GM23338 (cell line): ENCODE data around the gene PRKX. TPM values are rescaled to one million over a fixed set of nuclear protein-coding genes. Genes with fewer than 3 reads are reported as not detected.

Source experiments
- ATAC-seq: fragments of 200-7000 bp; cut with Tn5 transposase; 3 replicates; pipeline ENCODE4 v1.9.1; 2020
- DNase-seq: peaks from one replicate; pipeline ENCODE4 v3.0.0-alpha.2; 2015; ENCODE audit warnings: low spot score
- H2AFZ ChIP-seq: fragments of 200-600 bp; sonication (generic); 2 replicates; pipeline ENCODE4 v1.8.0; 2016; ENCODE audit warnings: antibody characterized with exemption, mild to moderate bottlenecking, moderate library complexity
- H3F3A ChIP-seq: fragments of 200-600 bp; sonication (generic); replicated peaks from 2 replicates; pipeline ENCODE4 v1.8.0; 2017; ENCODE audit warnings: antibody characterized with exemption, mixed run types, low read depth
- H3K27ac ChIP-seq: fragments of 200-600 bp; sonication (generic); 2 replicates; pipeline ENCODE4 v1.6.1; 2016; ENCODE audit warnings: low read depth
- H3K27me3 ChIP-seq: fragments of 200-600 bp; sonication (generic); 2 replicates; pipeline ENCODE4 v1.8.0; 2016; ENCODE audit warnings: mild to moderate bottlenecking, mixed run types, moderate library complexity; ENCODE audit not compliant: insufficient read depth
- H3K36me3 ChIP-seq: fragments of 200-600 bp; sonication (generic); 2 replicates; pipeline ENCODE4 v1.8.0; 2016; ENCODE audit warnings: mild to moderate bottlenecking; ENCODE audit not compliant: insufficient read depth
- H3K4me1 ChIP-seq: fragments of 200-600 bp; sonication (generic); 2 replicates; pipeline ENCODE4 v1.8.0; 2016; ENCODE audit warnings: mild to moderate bottlenecking, moderate library complexity; ENCODE audit not compliant: insufficient read depth
- H3K4me2 ChIP-seq: fragments of 200-600 bp; sonication (generic); 2 replicates; pipeline ENCODE4 v1.7.1; 2017; ENCODE audit warnings: mixed run types
- H3K4me3 ChIP-seq: fragments of 200-600 bp; sonication (generic); 2 replicates; pipeline ENCODE4 v1.6.1; 2016; ENCODE audit warnings: mixed run types
- H3K79me2 ChIP-seq: fragments of 200-600 bp; sonication (generic); replicated peaks from 2 replicates; pipeline ENCODE4 v1.8.0; 2017; ENCODE audit warnings: mild to moderate bottlenecking; ENCODE audit not compliant: insufficient read depth
- H3K9me2 ChIP-seq: fragments of 200-600 bp; sonication (generic); 2 replicates; pipeline ENCODE4 v1.8.0; 2017; ENCODE audit not compliant: insufficient read depth
- H4K20me1 ChIP-seq: fragments of 200-600 bp; sonication (generic); replicated peaks from 2 replicates; pipeline ENCODE4 v1.8.0; 2017; ENCODE audit warnings: mild to moderate bottlenecking; ENCODE audit not compliant: insufficient read depth
- H3K27ac Mint-ChIP-seq: 2 replicates; pipeline ENCODE4 v1.8.0; 2020; ENCODE audit warnings: inconsistent platforms, mild to moderate bottlenecking, moderate library complexity, mixed read lengths
- H3K27me3 Mint-ChIP-seq: 3 replicates; pipeline ENCODE4 v1.8.0; 2022; ENCODE audit warnings: low read depth, mild to moderate bottlenecking, moderate library complexity, mixed read lengths, inconsistent platforms; ENCODE audit not compliant: insufficient read depth, poor library complexity
- H3K36me3 Mint-ChIP-seq: 3 replicates; pipeline ENCODE4 v1.8.0; 2021; ENCODE audit warnings: low read depth, mild to moderate bottlenecking, inconsistent platforms, moderate library complexity, mixed read lengths
- H3K4me1 Mint-ChIP-seq: 3 replicates; pipeline ENCODE4 v1.8.0; 2020; ENCODE audit warnings: mild to moderate bottlenecking, inconsistent platforms, mixed read lengths
- H3K4me3 Mint-ChIP-seq: 3 replicates; pipeline ENCODE4 v1.8.0; 2021; ENCODE audit warnings: moderate library complexity, mild to moderate bottlenecking, inconsistent platforms, mixed read lengths
- H3K9me3 Mint-ChIP-seq: 3 replicates; pipeline ENCODE4 v1.8.0; 2020; ENCODE audit warnings: moderate library complexity, mild to moderate bottlenecking, inconsistent platforms, mixed read lengths
- CREB1 ChIP-seq: fragments of 250-450 bp; sonication (Bioruptor Pico); IDR thresholded peaks from 2 replicates; pipeline ENCODE4 v1.5.0; 2020; ENCODE audit warnings: low read depth, mild to moderate bottlenecking, moderate library complexity
- JUNB ChIP-seq: IDR thresholded peaks from one replicate; pipeline ENCODE4 v1.6.1; 2016; ENCODE audit warnings: antibody characterized with exemption; ENCODE audit not compliant: unreplicated experiment
- NANOG ChIP-seq: IDR thresholded peaks from 2 replicates; pipeline ENCODE4 v1.6.1; 2016; ENCODE audit warnings: antibody characterized with exemption, borderline replicate concordance
- ZNF114 ChIP-seq: fragments of 250-450 bp; sonication (Bioruptor Pico); IDR thresholded peaks from 2 replicates; pipeline ENCODE4 v1.5.0; 2020; ENCODE audit warnings: mild to moderate bottlenecking, moderate library complexity
- polyA plus RNA-seq: library from polyadenylated mRNA; unstranded; fragments of >200 nt; fragmentation: Nextera tagmentation; extraction: Ambion mirVana; gene quantifications from 2 replicates; pipeline ENCODE4 v1.2.1, GENCODE V29; 2016
- total RNA-seq: library from RNA; depleted of rRNA; stranded (reverse); fragments of >200 nt; shearing (Covaris generic); gene quantifications from 2 replicates; pipeline ENCODE4 v1.2.3, GENCODE V29; 2014
- TF ChIP-seq, protein P1 (sequence below): fragments of 250-450 bp; sonication (Bioruptor Pico); IDR thresholded peaks from 2 replicates; pipeline ENCODE4 v1.5.0; 2020; ENCODE audit warnings: mild to moderate bottlenecking, moderate library complexity
- TF ChIP-seq, protein P2 (sequence below): IDR thresholded peaks from 2 replicates; pipeline ENCODE4 v1.6.1; 2016; ENCODE audit warnings: antibody characterized with exemption

Gene PRKX
- total and polyA plus RNA-seq, 2 experiments from 2014 or later, result 12.9 to 43.5 TPM

DNA sequence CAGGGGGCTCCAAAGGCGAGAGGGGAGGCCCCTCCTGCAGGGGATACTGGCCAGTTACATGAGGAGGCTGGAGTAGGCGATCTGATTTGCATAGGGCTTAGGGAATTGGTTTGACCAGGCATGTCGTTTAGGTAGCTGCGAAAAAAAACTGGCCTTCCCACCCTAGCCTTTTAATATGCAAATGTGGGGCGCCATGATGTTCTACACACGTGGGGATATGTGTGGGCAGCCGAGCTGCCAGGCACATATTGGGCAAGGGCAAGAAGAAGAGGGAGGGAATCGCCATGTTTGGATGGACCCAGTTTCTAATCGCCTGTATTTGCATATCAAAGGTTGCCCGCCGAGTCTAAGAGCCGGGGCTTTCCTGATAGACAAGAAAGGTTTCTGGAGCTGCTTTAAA, 121.3 kb downstream of the PRKX start (continued):
- TF ChIP-seq, protein P1, sequence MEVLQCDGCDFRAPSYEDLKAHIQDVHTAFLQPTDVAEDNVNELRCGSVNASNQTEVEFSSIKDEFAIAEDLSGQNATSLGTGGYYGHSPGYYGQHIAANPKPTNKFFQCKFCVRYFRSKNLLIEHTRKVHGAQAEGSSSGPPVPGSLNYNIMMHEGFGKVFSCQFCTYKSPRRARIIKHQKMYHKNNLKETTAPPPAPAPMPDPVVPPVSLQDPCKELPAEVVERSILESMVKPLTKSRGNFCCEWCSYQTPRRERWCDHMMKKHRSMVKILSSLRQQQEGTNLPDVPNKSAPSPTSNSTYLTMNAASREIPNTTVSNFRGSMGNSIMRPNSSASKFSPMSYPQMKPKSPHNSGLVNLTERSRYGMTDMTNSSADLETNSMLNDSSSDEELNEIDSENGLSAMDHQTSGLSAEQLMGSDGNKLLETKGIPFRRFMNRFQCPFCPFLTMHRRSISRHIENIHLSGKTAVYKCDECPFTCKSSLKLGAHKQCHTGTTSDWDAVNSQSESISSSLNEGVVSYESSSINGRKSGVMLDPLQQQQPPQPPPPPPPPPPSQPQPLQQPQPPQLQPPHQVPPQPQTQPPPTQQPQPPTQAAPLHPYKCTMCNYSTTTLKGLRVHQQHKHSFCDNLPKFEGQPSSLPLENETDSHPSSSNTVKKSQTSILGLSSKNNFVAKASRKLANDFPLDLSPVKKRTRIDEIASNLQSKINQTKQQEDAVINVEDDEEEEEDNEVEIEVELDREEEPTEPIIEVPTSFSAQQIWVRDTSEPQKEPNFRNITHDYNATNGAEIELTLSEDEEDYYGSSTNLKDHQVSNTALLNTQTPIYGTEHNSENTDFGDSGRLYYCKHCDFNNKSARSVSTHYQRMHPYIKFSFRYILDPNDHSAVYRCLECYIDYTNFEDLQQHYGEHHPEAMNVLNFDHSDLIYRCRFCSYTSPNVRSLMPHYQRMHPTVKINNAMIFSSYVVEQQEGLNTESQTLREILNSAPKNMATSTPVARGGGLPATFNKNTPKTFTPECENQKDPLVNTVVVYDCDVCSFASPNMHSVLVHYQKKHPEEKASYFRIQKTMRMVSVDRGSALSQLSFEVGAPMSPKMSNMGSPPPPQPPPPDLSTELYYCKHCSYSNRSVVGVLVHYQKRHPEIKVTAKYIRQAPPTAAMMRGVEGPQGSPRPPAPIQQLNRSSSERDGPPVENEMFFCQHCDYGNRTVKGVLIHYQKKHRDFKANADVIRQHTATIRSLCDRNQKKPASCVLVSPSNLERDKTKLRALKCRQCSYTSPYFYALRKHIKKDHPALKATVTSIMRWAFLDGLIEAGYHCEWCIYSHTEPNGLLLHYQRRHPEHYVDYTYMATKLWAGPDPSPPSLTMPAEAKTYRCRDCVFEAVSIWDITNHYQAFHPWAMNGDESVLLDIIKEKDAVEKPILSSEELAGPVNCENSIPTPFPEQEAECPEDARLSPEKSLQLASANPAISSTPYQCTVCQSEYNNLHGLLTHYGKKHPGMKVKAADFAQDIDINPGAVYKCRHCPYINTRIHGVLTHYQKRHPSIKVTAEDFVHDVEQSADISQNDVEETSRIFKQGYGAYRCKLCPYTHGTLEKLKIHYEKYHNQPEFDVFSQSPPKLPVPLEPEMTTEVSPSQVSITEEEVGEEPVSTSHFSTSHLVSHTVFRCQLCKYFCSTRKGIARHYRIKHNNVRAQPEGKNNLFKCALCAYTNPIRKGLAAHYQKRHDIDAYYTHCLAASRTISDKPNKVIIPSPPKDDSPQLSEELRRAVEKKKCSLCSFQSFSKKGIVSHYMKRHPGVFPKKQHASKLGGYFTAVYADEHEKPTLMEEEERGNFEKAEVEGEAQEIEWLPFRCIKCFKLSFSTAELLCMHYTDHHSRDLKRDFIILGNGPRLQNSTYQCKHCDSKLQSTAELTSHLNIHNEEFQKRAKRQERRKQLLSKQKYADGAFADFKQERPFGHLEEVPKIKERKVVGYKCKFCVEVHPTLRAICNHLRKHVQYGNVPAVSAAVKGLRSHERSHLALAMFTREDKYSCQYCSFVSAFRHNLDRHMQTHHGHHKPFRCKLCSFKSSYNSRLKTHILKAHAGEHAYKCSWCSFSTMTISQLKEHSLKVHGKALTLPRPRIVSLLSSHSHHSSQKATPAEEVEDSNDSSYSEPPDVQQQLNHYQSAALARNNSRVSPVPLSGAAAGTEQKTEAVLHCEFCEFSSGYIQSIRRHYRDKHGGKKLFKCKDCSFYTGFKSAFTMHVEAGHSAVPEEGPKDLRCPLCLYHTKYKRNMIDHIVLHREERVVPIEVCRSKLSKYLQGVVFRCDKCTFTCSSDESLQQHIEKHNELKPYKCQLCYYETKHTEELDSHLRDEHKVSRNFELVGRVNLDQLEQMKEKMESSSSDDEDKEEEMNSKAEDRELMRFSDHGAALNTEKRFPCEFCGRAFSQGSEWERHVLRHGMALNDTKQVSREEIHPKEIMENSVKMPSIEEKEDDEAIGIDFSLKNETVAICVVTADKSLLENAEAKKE (CRISPR knock-in tag), result no peak
- TF ChIP-seq CREB1 (CRISPR knock-in tag), result no peak
- TF ChIP-seq, protein P2, sequence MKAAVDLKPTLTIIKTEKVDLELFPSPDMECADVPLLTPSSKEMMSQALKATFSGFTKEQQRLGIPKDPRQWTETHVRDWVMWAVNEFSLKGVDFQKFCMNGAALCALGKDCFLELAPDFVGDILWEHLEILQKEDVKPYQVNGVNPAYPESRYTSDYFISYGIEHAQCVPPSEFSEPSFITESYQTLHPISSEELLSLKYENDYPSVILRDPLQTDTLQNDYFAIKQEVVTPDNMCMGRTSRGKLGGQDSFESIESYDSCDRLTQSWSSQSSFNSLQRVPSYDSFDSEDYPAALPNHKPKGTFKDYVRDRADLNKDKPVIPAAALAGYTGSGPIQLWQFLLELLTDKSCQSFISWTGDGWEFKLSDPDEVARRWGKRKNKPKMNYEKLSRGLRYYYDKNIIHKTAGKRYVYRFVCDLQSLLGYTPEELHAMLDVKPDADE, result no peak

DNA sequence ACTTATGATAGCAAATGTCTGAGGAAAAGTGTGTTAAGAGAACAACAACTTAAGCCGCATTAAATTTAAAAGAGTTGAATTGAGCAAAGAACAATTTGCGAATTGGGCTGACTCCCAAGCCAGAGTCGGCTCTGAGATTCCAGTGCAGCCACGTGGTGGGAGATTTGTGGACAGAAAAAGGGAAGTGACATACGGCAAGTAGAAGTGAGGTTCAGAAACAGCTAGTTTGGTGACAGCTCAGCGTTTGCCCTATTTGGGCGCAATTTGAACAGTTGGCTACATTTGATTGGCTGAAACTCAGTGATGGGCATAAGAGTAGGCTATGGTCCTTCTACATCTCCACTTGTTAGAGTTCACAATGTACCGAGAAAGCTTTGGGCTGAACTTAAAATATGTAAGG, 124.0 kb downstream of the PRKX start:
- no peaks in the 10 kb centered on the region for H4K20me1 ChIP-seq
- no peaks in the 10 kb centered on the region for H3K27me3 Mint-ChIP-seq
- H3K9me2 ChIP-seq, result no peaks in the 10 kb centered on the region
- H3K4me1 Mint-ChIP-seq, result peaks cover 9% of the 10 kb centered on the region; the same call in 2 of the 3 replicates
- H3K36me3 ChIP-seq, result no peaks in the 10 kb centered on the region
- no peak overlapping the region for H3K4me3 Mint-ChIP-seq
- no peaks in the 10 kb centered on the region for H3F3A ChIP-seq
- no peaks in the 10 kb centered on the region; the same call in 1 of the 3 replicates for H3K9me3 Mint-ChIP-seq
- H3K27me3 ChIP-seq, result no peaks in the 10 kb centered on the region
- H3K36me3 Mint-ChIP-seq, result no peaks in the 10 kb centered on the region
- H3K27ac ChIP-seq, result no peak overlapping the region
- DNase-seq (no peak), ATAC-seq (no peak)
- no peaks in the 10 kb centered on the region for H3K79me2 ChIP-seq
- 0 out of 2 replicates have a peak, but pooled peaks cover 5% of the 10 kb centered on the region for H3K4me1 ChIP-seq
- H3K27ac Mint-ChIP-seq, result no peak overlapping the region
- H2AFZ ChIP-seq, result no peak overlapping the region
- H3K4me2 ChIP-seq, result no peak overlapping the region
- H3K4me3 ChIP-seq, result no peak overlapping the region
- TF ChIP-seq JUNB (no peak), NANOG (no peak), ZNF114 (no peak)
- TF ChIP-seq, protein P1 (CRISPR knock-in tag), result no peak
